Measurements from ENCODE around the gene OGFOD3.

DNA sequence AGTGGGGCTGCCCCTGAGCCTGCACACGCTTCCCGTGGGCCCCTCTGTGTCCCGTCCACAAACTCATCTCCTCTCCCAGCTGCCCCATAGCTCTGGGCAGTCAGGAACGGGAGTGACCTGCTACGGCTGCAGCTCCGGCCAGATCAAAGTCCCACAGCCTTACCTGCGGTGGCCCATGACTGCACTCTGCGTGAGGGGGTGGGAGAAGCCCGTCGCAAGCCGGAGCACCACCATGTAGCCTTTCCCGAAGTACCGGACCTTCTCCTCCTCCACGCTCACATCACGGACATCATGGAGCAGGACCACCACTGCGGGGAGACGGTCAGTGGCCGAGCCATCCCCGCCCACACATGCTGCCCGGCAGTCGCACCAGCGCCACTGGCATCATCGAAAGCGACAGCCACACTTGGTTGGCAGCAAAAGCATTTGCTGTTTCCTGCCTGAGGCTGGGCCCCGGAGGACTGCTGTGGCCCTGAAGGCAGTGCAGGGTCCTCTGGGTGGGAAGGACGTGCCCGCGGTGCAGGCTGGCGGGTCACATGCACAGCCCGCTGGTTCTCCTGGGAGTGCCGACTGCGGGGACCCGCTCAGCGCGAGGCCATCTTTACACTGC is 26.0 kb upstream of the OGFOD3 start:
- TF ChIP-seq EZH2 (IDR thresholded peaks at IDR 0.05; ENCODE audit: borderline replicate concordance, low read depth, low read length, poor library complexity, severe bottlenecking): no peak
- TF ChIP-seq, protein P1, sequence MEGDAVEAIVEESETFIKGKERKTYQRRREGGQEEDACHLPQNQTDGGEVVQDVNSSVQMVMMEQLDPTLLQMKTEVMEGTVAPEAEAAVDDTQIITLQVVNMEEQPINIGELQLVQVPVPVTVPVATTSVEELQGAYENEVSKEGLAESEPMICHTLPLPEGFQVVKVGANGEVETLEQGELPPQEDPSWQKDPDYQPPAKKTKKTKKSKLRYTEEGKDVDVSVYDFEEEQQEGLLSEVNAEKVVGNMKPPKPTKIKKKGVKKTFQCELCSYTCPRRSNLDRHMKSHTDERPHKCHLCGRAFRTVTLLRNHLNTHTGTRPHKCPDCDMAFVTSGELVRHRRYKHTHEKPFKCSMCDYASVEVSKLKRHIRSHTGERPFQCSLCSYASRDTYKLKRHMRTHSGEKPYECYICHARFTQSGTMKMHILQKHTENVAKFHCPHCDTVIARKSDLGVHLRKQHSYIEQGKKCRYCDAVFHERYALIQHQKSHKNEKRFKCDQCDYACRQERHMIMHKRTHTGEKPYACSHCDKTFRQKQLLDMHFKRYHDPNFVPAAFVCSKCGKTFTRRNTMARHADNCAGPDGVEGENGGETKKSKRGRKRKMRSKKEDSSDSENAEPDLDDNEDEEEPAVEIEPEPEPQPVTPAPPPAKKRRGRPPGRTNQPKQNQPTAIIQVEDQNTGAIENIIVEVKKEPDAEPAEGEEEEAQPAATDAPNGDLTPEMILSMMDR (conservative IDR thresholded peaks at IDR 0.05; ENCODE audit: low read depth, low read length): no peak

All from A673 (cell line).